ENCODE data around the gene MROH8.

GRCh38 chr20:37053230-37053950 lies 126.0 kb downstream of the MROH8 start:
- TF ChIP-seq POLR2A (IDR thresholded peaks at IDR 0.05) = no peak
- TF ChIP-seq POLR2AphosphoS5 (IDR thresholded peaks at IDR 0.05) = no peak

All from transverse colon (tissue), 3 donors.